BJ (cell line): ENCODE results near the gene ZC2HC1B. TPM values are rescaled to one million over a fixed set of nuclear protein-coding genes. Genes with fewer than 3 reads are reported as not detected.

Experiments
- CTCF ChIA-PET: fragments of 350-600 bp; formaldehyde crosslinking; extraction: SDS; loops from one replicate; lab custom pipeline; 2021; ENCODE audit warnings: antibody characterized with exemption, inconsistent platforms; lab: Yijun Ruan, JAX
- POLR2A ChIA-PET: fragments of 300-600 bp; sonication (Branson Sonifier 250); formaldehyde crosslinking; extraction: SDS; loops from one replicate; lab custom pipeline; 2021; ENCODE audit warnings: antibody characterized with exemption; lab: Charles Lee
- DNase-seq: peaks from one replicate; pipeline ENCODE4 v3.0.0-alpha.2; 2011; ENCODE audit warnings: low read depth
- H3K27me3 ChIP-seq: 2 replicates; pipeline ENCODE4 v1.6.0; 2011; ENCODE audit warnings: low read length; ENCODE audit not compliant: control insufficient read depth, insufficient read depth
- H3K36me3 ChIP-seq: 2 replicates; pipeline ENCODE4 v1.5.1; 2011; ENCODE audit warnings: low read length; ENCODE audit not compliant: control insufficient read depth, insufficient read depth
- H3K4me3 ChIP-seq: 2 replicates; pipeline ENCODE4 v1.5.1; 2011; ENCODE audit warnings: low read depth, mild to moderate bottlenecking, control low read depth, low read length
- CTCF ChIP-seq: IDR thresholded peaks from 2 replicates; pipeline ENCODE4 v1.5.1; 2011; ENCODE audit warnings: low read depth, mild to moderate bottlenecking, control low read depth, inconsistent platforms, low read length, moderate library complexity; ENCODE audit not compliant: insufficient read depth
- polyA plus RNA-seq: library from polyadenylated mRNA; depleted of rRNA; stranded (reverse); fragments of >200 nt; gene quantifications from 2 replicates; pipeline ENCODE4 v1.2.3, GENCODE V29; 2011

ZC2HC1B gene
- polyA plus RNA-seq, 1 experiment, result not detected

- no peak overlapping the region for H3K4me3 ChIP-seq
- TF ChIP-seq CTCF, result no peak
- no peaks in the 10 kb centered on the region for H3K27me3 ChIP-seq
- ChIA-PET POLR2A (no interaction called here), CTCF (interaction anchor here (0.7 kb wide), 1 partner anchor 41 kb away, joined by 3 read pairs; no protein-coding TSS in a partner anchor)
- DNase-seq, result no peak
- no peaks in the 10 kb centered on the region for H3K36me3 ChIP-seq
These were observed 35.7 kb upstream of the ZC2HC1B start for GRCh38 chr6:143828572-143828971.

- POLR2A ChIA-PET, result interaction anchor here (0.6 kb wide), 1 partner anchor 20 kb away, joined by 13 read pairs; no protein-coding TSS in a partner anchor
- Histone ChIP-seq H3K36me3 (no peaks in the 10 kb centered on the region), H3K4me3 (no peak overlapping the region), H3K27me3 (no peaks in the 10 kb centered on the region)
- DNase-seq, result no peak
- CTCF ChIA-PET, result no interaction called here
- TF ChIP-seq CTCF, result no peak
These were observed 28.1 kb upstream of the ZC2HC1B start for GRCh38 chr6:143836150-143836549.

GRCh38 chr6:143838395-143838794 is 25.9 kb upstream of the ZC2HC1B start:
- DNase-seq, result no peak
- H3K4me3 ChIP-seq, result no peak overlapping the region
- POLR2A ChIA-PET, result no interaction called here
- H3K27me3 ChIP-seq, result no peaks in the 10 kb centered on the region
- TF ChIP-seq CTCF, result no peak
- CTCF ChIA-PET, result interaction anchor here (0.6 kb wide), 1 partner anchor 175 kb away, joined by 3 read pairs; no protein-coding TSS in a partner anchor
- H3K36me3 ChIP-seq, result no peaks in the 10 kb centered on the region

GRCh38 chr6:143839196-143839595 is 25.1 kb upstream of the ZC2HC1B start:
- H3K27me3 ChIP-seq, result no peaks in the 10 kb centered on the region
- no peak for DNase-seq
- CTCF ChIA-PET, result no interaction called here
- POLR2A ChIA-PET, result no interaction called here
- no peak for TF ChIP-seq CTCF
- H3K36me3 ChIP-seq, result no peaks in the 10 kb centered on the region
- H3K4me3 ChIP-seq, result no peak overlapping the region

- Histone ChIP-seq H3K36me3 (no peaks in the 10 kb centered on the region), H3K4me3 (no peak overlapping the region), H3K27me3 (no peaks in the 10 kb centered on the region)
- POLR2A ChIA-PET, result no interaction called here
- CTCF ChIA-PET, result no interaction called here
- DNase-seq, result no peak
- TF ChIP-seq CTCF, result no peak
These were observed 23.5 kb upstream of the ZC2HC1B start for GRCh38 chr6:143840595-143841265.
